ENCODE measurements around the gene UBE2I.

UBE2I gene

GRCh38 chr16:1323296-1324239 lies 14.1 kb downstream of the UBE2I start:
- DNase-seq (ENCODE audit: extremely low read depth, low read depth) = no peak
- TF ChIP-seq, protein P1, sequence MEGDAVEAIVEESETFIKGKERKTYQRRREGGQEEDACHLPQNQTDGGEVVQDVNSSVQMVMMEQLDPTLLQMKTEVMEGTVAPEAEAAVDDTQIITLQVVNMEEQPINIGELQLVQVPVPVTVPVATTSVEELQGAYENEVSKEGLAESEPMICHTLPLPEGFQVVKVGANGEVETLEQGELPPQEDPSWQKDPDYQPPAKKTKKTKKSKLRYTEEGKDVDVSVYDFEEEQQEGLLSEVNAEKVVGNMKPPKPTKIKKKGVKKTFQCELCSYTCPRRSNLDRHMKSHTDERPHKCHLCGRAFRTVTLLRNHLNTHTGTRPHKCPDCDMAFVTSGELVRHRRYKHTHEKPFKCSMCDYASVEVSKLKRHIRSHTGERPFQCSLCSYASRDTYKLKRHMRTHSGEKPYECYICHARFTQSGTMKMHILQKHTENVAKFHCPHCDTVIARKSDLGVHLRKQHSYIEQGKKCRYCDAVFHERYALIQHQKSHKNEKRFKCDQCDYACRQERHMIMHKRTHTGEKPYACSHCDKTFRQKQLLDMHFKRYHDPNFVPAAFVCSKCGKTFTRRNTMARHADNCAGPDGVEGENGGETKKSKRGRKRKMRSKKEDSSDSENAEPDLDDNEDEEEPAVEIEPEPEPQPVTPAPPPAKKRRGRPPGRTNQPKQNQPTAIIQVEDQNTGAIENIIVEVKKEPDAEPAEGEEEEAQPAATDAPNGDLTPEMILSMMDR (IDR thresholded peaks at IDR 0.05; ENCODE audit: low read depth, low read length) = no peak

DNA sequence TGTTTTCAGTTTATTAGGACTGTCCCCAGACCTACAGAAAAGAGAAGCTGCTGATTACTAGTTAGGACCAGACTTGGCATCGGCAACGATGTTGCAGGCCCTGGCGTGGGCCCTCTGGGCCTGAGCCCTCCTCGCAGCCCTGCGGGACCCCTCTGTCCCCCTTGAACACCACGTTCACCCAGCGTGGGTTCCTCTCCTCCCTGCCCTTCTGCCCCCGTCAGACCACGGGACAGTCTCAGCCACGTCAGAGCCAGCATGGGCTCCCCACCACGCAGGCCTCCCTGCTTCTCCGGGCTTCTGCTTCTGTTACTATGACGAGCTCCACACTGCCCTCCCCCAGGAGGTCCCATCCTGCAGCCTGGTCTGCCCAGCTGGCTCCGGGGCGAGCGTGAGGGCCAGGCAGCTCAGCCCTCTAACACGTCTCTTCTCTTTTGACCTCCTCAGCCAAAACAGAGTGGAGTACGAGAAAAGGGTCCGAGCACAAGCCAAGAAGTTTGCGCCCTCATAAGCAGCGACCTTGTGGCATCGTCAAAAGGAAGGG lies 14.9 kb downstream of the UBE2I start:
- no peak for DNase-seq (ENCODE audit: extremely low read depth, low read depth)
- TF ChIP-seq, protein P1 (IDR thresholded peaks at IDR 0.05; ENCODE audit: low read depth, low read length) = no peak

DNA sequence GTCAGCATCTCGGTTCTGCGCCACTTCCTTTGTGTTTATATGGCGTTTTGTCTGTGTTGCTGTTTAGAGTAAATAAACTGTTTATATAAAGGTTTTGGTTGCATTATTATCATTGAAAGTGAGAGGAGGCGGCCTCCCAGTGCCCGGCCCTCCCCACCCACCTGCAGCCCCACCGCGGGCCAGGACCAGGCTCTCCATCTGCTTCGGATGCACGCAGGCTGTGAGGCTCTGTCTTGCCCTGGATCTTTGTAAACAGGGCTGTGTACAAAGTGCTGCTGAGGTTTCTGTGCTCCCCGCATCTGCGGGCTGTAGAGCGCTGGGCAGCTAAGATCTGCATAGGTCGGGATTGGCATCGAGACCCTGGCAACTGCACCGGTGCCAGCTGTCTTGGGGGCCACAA lies 15.8 kb downstream of the UBE2I start:
- DNase-seq (ENCODE audit: extremely low read depth, low read depth) = no peak
- TF ChIP-seq, protein P1 (IDR thresholded peaks at IDR 0.05; ENCODE audit: low read depth, low read length) = no peak

DNA sequence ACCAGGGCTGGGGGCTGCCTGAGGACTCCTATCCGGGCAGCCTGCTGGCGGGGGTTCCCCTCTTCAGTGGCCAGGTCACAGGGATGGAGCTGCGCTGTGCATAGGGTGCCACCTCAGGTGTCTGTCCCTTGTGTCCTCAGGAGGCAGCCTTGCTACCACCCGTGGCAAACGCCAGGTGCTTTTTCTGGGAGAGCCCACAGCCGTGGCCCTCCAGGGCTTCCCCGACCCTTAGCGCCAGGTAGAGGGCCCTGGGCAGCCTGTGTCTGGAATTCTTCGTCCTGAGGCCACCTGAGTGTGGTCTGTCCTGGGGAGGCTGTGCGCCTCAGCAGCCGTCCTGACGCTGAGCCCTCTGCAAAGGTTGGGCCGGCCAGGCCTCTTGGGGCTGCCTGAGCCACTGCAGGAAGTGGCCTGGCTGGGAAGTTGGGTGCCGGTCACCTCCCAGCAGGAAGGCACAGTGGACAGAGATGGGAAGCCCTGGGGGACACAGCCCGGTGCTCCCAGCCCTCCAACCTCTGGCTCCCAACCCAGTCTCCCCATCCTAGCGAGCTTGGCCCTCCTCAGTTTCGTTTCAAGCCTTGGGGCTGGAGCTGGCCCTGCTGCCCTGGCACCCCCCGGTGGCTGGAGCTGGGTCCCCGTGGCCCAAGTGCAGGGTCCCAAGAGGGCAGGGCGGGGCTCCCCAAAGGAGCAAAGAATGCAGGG lies 16.4 kb downstream of the UBE2I start:
- TF ChIP-seq, protein P1 (IDR thresholded peaks at IDR 0.05; ENCODE audit: low read depth, low read length) = no peak
- DNase-seq (ENCODE audit: extremely low read depth, low read depth) = no peak

DNA sequence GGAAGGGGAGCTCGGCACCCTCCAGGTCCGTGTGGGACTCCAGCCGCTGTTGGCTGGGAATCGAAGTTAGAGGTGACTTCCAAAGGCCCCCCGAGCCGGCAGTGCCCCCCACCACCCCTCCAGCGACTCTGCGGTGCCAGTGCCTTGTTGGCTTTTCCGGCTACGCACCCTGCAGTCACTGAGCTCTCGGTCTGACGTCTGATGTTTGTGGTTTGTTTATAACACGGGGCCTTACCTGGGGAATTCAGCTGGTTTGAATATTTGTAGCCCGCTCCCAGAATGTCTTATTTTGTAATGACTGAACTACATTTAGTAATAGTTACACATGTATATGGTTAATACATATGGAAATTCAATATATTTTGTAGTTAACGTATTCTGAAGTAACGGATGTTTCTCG lies 17.0 kb downstream of the UBE2I start:
- TF ChIP-seq, protein P1 (IDR thresholded peaks at IDR 0.05; ENCODE audit: low read depth, low read length) = no peak
- no peak for DNase-seq (ENCODE audit: extremely low read depth, low read depth)

DNA sequence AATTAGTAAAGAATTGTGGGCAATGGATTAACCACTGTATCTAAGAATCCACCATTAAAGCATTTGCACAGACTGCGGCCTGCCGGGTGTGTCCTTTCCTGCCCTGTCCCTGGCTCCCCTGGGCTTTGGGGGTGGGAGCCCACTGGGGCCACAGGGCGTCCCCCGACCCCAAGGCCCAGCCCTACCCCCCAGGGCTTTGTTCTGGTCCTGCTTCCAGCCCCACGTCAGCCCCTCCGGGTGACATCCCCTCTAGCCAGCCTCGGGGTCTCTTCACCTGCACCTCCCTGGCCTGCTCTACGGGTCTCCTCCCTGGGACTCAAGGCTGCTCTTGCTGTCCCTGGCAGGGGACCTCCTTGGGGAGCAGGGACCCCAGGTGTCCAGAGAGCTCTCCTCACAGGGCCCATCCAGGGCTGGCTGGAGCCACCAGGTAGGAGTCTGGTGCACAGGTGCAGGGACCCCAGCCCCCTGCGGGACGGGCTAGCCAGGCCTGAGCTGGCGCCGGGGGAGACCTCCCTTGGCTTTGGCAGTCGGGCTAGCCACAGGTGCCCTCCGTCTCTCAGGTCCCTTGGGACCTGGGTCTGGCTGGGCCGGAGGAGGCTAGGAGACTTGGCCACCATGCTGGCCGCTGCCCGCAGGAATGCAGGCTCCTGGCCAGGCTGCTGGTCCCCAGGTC lies 17.6 kb downstream of the UBE2I start:
- TF ChIP-seq, protein P1 (IDR thresholded peaks at IDR 0.05; ENCODE audit: low read depth, low read length) = no peak
- no peak for DNase-seq (ENCODE audit: extremely low read depth, low read depth)

Measured in AG09319 (cell line).